NCI-H2196 treated with DMSO at 0.1 percent for 48 hours (cell line): Measurements from ENCODE around the gene TIAM2.
"Not testable (repeated sequence)": the region's sequence is repeated elsewhere in the genome, so short reads cannot be mapped to it uniquely, and the experiment has no call there.

Experiments
- DNase-seq: peaks from one replicate; lab custom pipeline; 2025; ENCODE audit not compliant: unreplicated experiment; lab: John Stamatoyannopoulos, UW

Gene TIAM2

GRCh38 chr6:155091756-155092155, 96.6 kb downstream of the TIAM2 start:
- no peak for DNase-seq

- no peak for DNase-seq
Observed at GRCh38 chr6:155093430-155093829, 98.3 kb downstream of the TIAM2 start.

- DNase-seq, result no peak
Observed at GRCh38 chr6:155100087-155100486, 105.0 kb downstream of the TIAM2 start.

GRCh38 chr6:155100591-155100990, 105.5 kb downstream of the TIAM2 start:
- no peak for DNase-seq

- not testable (repeated sequence) for DNase-seq
Observed at GRCh38 chr6:155103083-155103645, 108.0 kb downstream of the TIAM2 start.

- no peak for DNase-seq
Observed at GRCh38 chr6:155103816-155104366, 108.8 kb downstream of the TIAM2 start.

GRCh38 chr6:155106456-155107115, 111.5 kb downstream of the TIAM2 start:
- DNase-seq, result no peak

- no peak for DNase-seq
Observed at GRCh38 chr6:155107432-155108069, 112.4 kb downstream of the TIAM2 start.

- DNase-seq, result no peak
Observed at GRCh38 chr6:155108070-155108820, 113.1 kb downstream of the TIAM2 start.

- no peak for DNase-seq
Observed at GRCh38 chr6:155110721-155111120, 115.6 kb downstream of the TIAM2 start.

GRCh38 chr6:155112757-155113156, 117.6 kb downstream of the TIAM2 start:
- no peak for DNase-seq

- no peak for DNase-seq
Observed at GRCh38 chr6:155115893-155116570, 120.9 kb downstream of the TIAM2 start.

- no peak for DNase-seq
Observed at GRCh38 chr6:155116571-155116910, 121.4 kb downstream of the TIAM2 start.

- no peak for DNase-seq
Observed at GRCh38 chr6:155117256-155117655, 122.1 kb downstream of the TIAM2 start.

- DNase-seq, result no peak
Observed at GRCh38 chr6:155117785-155118184, 122.7 kb downstream of the TIAM2 start.

- not testable (repeated sequence) for DNase-seq
Observed at GRCh38 chr6:155119201-155119600, 124.1 kb downstream of the TIAM2 start.

GRCh38 chr6:155120034-155120433, 124.9 kb downstream of the TIAM2 start:
- DNase-seq, result no peak

- no peak for DNase-seq
Observed at GRCh38 chr6:155121294-155121693, 126.2 kb downstream of the TIAM2 start.

- DNase-seq, result no peak
Observed at GRCh38 chr6:155121699-155122098, 126.6 kb downstream of the TIAM2 start.

- DNase-seq, result no peak
Observed at GRCh38 chr6:155122199-155122950, 127.3 kb downstream of the TIAM2 start.
